KOPT-K1 (cell line): ENCODE results near the gene RAB11FIP4.

Experiments used
- H3K27ac ChIP-seq: fragments of 200-600 bp; sonication (generic); 2 replicates; pipeline ENCODE4 v1.5.1; 2016; ENCODE audit warnings: antibody characterized with exemption, mild to moderate bottlenecking, low read depth, low read length; ENCODE audit not compliant: poor library complexity, severe bottlenecking
- H3K36me3 ChIP-seq: fragments of 200-600 bp; sonication (generic); 2 replicates; pipeline ENCODE4 v1.5.1; 2017; ENCODE audit warnings: antibody characterized with exemption, mild to moderate bottlenecking, low read length, moderate library complexity; ENCODE audit not compliant: insufficient read depth
- H3K9me3 ChIP-seq: fragments of 200-600 bp; sonication (generic); 2 replicates; pipeline ENCODE4 v1.5.1; 2017; ENCODE audit warnings: antibody characterized with exemption, low read length, mild to moderate bottlenecking; ENCODE audit not compliant: insufficient read depth, poor library complexity, severe bottlenecking

Gene RAB11FIP4

GRCh38 chr17:31564291-31564690 is 172.8 kb downstream of the RAB11FIP4 start:
- Histone ChIP-seq H3K27ac (no peak overlapping the region), H3K36me3 (no peaks in the 10 kb centered on the region), H3K9me3 (no peaks in the 10 kb centered on the region)

- H3K36me3 ChIP-seq = no peaks in the 10 kb centered on the region
- no peaks in the 10 kb centered on the region for H3K9me3 ChIP-seq
- H3K27ac ChIP-seq = no peak overlapping the region
Measured at GRCh38 chr17:31564883-31565301, 173.4 kb downstream of the RAB11FIP4 start.

GRCh38 chr17:31565652-31566051 is 174.2 kb downstream of the RAB11FIP4 start:
- H3K9me3 ChIP-seq = no peaks in the 10 kb centered on the region
- H3K27ac ChIP-seq = no peak overlapping the region
- H3K36me3 ChIP-seq = no peaks in the 10 kb centered on the region

DNA sequence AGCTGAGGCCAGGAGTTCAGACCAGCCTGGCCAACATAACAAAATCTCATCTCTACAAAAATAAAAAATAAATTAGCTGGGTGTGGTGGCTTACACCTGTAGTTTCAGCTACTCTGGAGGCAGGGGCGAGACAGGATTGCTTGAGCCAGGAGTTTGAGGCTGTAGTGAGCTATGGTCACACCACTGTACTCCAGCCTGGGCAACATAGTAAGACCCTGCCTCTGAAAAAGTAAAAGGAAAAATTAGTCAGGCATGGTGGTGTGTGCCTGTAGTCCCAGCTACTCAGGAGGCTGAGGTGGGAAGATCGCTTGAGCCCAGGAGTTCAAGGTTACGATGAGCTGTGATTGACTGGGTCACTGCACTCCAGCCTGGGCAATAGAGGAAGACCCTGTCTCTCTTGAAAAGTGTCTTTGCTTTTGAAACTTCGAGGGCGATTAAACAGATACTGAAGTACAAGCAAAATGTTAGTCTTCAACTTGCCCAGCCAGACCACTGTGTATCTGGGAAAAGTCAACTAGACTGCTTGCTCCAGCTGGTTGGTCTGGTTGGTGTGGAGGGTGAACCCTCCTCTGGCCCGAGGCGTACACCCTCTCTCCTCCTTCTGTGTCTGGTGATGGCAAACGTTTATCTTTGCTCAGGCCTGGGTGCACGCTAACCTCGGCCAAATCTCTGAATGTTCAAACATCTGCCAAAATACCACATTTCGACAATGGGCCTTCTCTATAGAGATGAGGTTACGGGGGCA is 174.9 kb downstream of the RAB11FIP4 start:
- H3K27ac ChIP-seq = no peak overlapping the region

GRCh38 chr17:31566992-31567373 is 175.5 kb downstream of the RAB11FIP4 start:
- no peaks in the 10 kb centered on the region for H3K9me3 ChIP-seq
- H3K27ac ChIP-seq = no peak overlapping the region

More for the DNA sequence above, 174.9 kb downstream of the RAB11FIP4 start:
- H3K9me3 ChIP-seq = no peaks in the 10 kb centered on the region
- H3K36me3 ChIP-seq = no peaks in the 10 kb centered on the region

DNA sequence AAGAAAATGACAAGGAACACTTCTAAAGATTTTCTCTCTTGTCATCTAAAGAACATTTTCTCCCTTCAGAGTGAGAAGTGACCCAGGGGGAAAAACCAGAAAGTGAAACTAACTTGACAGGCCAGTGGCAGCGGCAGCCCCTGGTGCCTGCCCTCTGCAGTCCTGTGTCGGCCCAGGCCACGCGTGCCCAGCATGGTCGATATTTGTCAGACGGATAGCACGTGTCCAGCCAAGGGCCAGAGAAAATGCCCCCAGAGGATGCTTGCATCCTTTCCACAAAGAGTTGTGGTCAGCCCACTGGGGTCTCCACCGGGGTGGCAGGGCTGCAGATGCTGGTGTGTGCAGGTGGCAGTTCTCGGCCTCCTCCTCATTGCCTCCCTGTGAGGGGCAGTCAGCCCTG is 176.6 kb downstream of the RAB11FIP4 start:
- no peaks in the 10 kb centered on the region for H3K9me3 ChIP-seq
- H3K36me3 ChIP-seq = no peaks in the 10 kb centered on the region
- no peak overlapping the region for H3K27ac ChIP-seq

More at GRCh38 chr17:31566992-31567373, 175.5 kb downstream of the RAB11FIP4 start:
- H3K36me3 ChIP-seq = no peaks in the 10 kb centered on the region

GRCh38 chr17:31568539-31568938 is 177.1 kb downstream of the RAB11FIP4 start:
- no peaks in the 10 kb centered on the region for H3K9me3 ChIP-seq
- H3K27ac ChIP-seq = no peak overlapping the region
- H3K36me3 ChIP-seq = no peaks in the 10 kb centered on the region

DNA sequence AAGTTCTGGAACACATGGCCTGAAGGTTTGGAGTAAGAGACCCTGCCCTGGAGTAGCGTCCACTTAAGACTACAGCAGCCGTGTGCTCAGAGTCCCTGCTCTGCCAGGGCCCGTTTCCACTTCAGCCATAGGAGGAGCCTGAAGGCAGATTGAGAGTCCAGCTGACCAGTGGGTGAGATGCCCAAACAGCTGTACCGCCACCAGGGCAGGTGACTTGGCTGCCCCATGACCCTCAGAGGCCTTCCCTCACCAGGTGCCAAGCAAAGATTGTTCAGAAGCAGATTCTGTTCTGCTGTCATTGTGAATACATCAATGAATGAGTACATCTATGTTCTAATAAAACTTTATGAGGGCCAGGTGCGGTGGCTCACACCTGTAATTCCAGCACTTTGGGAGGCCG is 178.8 kb downstream of the RAB11FIP4 start:
- Histone ChIP-seq H3K9me3 (no peaks in the 10 kb centered on the region), H3K36me3 (no peaks in the 10 kb centered on the region), H3K27ac (no peak overlapping the region)

GRCh38 chr17:31570951-31571892 is 179.7 kb downstream of the RAB11FIP4 start:
- Histone ChIP-seq H3K27ac (no peak overlapping the region), H3K36me3 (no peaks in the 10 kb centered on the region), H3K9me3 (no peaks in the 10 kb centered on the region)

- Histone ChIP-seq H3K9me3 (no peaks in the 10 kb centered on the region), H3K36me3 (no peaks in the 10 kb centered on the region), H3K27ac (no peak overlapping the region)
Measured at GRCh38 chr17:31572341-31572740, 180.9 kb downstream of the RAB11FIP4 start.

DNA sequence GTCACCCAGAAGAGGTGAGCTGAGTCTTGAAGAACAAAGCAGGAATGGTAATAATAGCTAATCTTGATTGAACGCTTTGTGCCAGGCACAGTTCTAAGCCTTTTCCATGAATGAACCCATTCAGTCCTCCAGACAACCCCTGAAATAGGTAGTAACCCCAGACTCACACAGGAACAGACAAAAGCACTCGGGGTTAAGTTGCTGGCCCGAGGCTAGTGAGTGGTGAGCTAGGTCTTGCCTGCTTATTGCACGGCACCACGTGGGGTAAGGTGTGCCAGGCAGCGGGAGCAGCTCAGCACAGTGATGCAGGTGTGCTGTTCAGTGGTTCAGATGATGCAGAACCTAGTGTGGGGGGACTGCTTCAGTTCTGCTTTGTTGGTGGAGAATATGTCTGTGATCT is 181.6 kb downstream of the RAB11FIP4 start:
- H3K9me3 ChIP-seq = no peaks in the 10 kb centered on the region
- no peaks in the 10 kb centered on the region for H3K36me3 ChIP-seq
- H3K27ac ChIP-seq = no peak overlapping the region

GRCh38 chr17:31573861-31574260 is 182.4 kb downstream of the RAB11FIP4 start:
- Histone ChIP-seq H3K36me3 (no peaks in the 10 kb centered on the region), H3K9me3 (no peaks in the 10 kb centered on the region), H3K27ac (no peak overlapping the region)

GRCh38 chr17:31574458-31574857 is 183.0 kb downstream of the RAB11FIP4 start:
- Histone ChIP-seq H3K9me3 (no peaks in the 10 kb centered on the region), H3K36me3 (no peaks in the 10 kb centered on the region), H3K27ac (no peak overlapping the region)

- Histone ChIP-seq H3K27ac (no peak overlapping the region), H3K36me3 (no peaks in the 10 kb centered on the region), H3K9me3 (no peaks in the 10 kb centered on the region)
Measured at GRCh38 chr17:31575043-31575442, 183.6 kb downstream of the RAB11FIP4 start.

DNA sequence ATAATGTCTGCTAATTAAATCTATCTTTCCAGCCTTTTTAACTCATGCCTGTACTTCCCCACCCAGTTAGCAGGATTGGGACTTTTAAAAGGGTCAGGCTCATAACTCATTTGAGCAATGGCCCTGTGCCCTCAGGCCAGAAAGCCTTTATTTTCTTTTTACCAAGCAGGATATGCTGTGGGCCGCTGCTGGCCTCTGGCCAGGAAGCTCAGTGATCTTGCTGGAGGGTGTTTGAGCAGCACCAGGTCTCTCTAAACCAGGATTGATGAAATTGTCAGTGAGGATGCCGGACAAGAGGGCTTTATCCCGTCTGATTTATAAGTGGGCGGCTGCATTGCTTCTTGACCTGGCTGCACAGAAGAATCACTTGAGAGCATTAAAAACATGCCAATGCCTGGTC is 187.8 kb downstream of the RAB11FIP4 start:
- no peaks in the 10 kb centered on the region for H3K36me3 ChIP-seq
- H3K27ac ChIP-seq = no peak overlapping the region
- no peaks in the 10 kb centered on the region for H3K9me3 ChIP-seq
